Neutrophil (primary cell): Measurements from ENCODE around the gene HNF1A.
A peak's percentile ranks its signal among the peaks of the same experiment; 100 is the strongest.

Experiments
- H3K27ac ChIP-seq: fragments of 200-600 bp; sonication (generic); 2 replicates; pipeline ENCODE4 v1.5.1; 2016; ENCODE audit warnings: mild to moderate bottlenecking, moderate library complexity
- H3K27me3 ChIP-seq: fragments of 200-600 bp; sonication (generic); 2 replicates; pipeline ENCODE4 v1.6.0; 2016; ENCODE audit warnings: mild to moderate bottlenecking
- H3K36me3 ChIP-seq: fragments of 200-600 bp; sonication (generic); 2 replicates; pipeline ENCODE4 v1.5.1; 2017
- H3K4me1 ChIP-seq, 2 experiments: fragments of 200-600 bp in 1 of 2; sonication (generic) in 1 of 2; 1 replicate in 1 of 2; 2 replicates in 1 of 2; pipeline versions ENCODE4 v1.5.1 to v1.6.1; 2013 to 2016; ENCODE audit warnings: low read depth in 1 of 2, low read length in 1 of 2, mild to moderate bottlenecking in 1 of 2, moderate library complexity in 1 of 2; ENCODE audit not compliant: control insufficient read depth in 1 of 2, insufficient read depth in 1 of 2
- H3K4me3 ChIP-seq, 2 experiments: fragments of 200-600 bp in 1 of 2; sonication (generic) in 1 of 2; 1 replicate in 1 of 2; 2 replicates in 1 of 2; pipeline ENCODE4 v1.5.1; 2013 to 2016; ENCODE audit warnings: low read depth in 1 of 2, low read length in 1 of 2, mild to moderate bottlenecking in 1 of 2, moderate library complexity in 1 of 2
- H3K9me3 ChIP-seq: fragments of 200-600 bp; sonication (generic); 2 replicates; pipeline ENCODE4 v1.5.1; 2016
- CTCF ChIP-seq: fragments of 200-600 bp; sonication (generic); IDR thresholded peaks from 2 replicates; pipeline ENCODE4 v1.5.1; 2016; ENCODE audit warnings: antibody characterized with exemption

HNF1A gene

GRCh38 chr12:121001060-121001459 lies 22.7 kb downstream of the HNF1A start:
- no peak overlapping the region for H3K4me3 ChIP-seq
- H3K4me1 ChIP-seq = no peaks in the 10 kb centered on the region
- H3K27ac ChIP-seq = no peak overlapping the region
- no peaks in the 10 kb centered on the region for H3K27me3 ChIP-seq
- H3K9me3 ChIP-seq = no peaks in the 10 kb centered on the region
- TF ChIP-seq CTCF = no peak
- H3K36me3 ChIP-seq = peaks cover 27% of the 10 kb centered on the region

DNA sequence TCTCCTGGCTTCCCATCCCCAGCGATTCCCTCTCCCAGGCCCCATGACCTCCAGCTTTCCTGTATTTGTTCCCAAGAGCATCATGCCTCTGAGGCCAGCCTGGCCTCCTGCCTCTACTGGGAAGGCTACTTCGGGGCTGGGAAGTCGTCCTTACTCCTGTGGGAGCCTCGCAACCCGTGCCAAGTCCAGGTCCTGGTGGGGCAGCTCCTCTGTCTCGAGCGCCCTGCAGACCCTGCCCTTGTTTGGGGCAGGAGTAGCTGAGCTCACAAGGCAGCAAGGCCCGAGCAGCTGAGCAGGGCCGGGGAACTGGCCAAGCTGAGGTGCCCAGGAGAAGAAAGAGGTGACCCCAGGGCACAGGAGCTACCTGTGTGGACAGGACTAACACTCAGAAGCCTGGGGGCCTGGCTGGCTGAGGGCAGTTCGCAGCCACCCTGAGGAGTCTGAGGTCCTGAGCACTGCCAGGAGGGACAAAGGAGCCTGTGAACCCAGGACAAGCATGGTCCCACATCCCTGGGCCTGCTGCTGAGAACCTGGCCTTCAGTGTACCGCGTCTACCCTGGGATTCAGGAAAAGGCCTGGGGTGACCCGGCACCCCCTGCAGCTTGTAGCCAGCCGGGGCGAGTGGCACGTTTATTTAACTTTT lies 23.6 kb downstream of the HNF1A start:
- TF ChIP-seq CTCF = no peak
- H3K9me3 ChIP-seq = no peaks in the 10 kb centered on the region
- no peak overlapping the region for H3K4me3 ChIP-seq
- H3K4me1 ChIP-seq = no peaks in the 10 kb centered on the region
- H3K27me3 ChIP-seq = no peaks in the 10 kb centered on the region
- H3K27ac ChIP-seq = no peak overlapping the region
- peaks cover 27% of the 10 kb centered on the region for H3K36me3 ChIP-seq

DNA sequence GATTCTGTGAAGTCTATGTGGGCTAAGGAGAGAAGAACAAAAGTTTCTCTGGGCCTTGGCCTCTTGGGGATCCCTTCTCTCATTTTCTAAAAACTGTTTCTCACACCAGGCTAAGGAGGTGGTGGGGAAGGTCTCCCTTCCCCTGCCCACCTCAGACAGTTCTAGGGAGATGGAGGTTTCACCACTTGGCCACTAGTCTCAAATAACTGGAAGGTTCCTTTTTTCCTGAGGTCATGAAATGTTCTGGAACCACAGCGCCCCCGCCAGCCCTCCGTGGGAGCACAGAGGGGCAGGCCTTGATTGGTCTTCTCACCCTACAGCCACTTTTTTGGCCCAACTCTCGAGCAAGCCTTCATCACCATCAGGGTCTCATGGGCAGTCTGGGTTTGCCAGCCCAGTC lies 25.3 kb downstream of the HNF1A start:
- no peak overlapping the region for H3K4me3 ChIP-seq
- no peaks in the 10 kb centered on the region for H3K9me3 ChIP-seq
- H3K27ac ChIP-seq = no peak overlapping the region
- no peak for TF ChIP-seq CTCF
- no peaks in the 10 kb centered on the region for H3K27me3 ChIP-seq
- no peaks in the 10 kb centered on the region for H3K4me1 ChIP-seq
- peaks cover 39% of the 10 kb centered on the region for H3K36me3 ChIP-seq

GRCh38 chr12:121004253-121004815 lies 26.0 kb downstream of the HNF1A start:
- no peaks in the 10 kb centered on the region for H3K9me3 ChIP-seq
- no peaks in the 10 kb centered on the region for H3K4me1 ChIP-seq
- no peak overlapping the region for H3K27ac ChIP-seq
- TF ChIP-seq CTCF = no peak
- no peak overlapping the region for H3K4me3 ChIP-seq
- H3K27me3 ChIP-seq = no peaks in the 10 kb centered on the region
- H3K36me3 ChIP-seq = peaks cover 44% of the 10 kb centered on the region

DNA sequence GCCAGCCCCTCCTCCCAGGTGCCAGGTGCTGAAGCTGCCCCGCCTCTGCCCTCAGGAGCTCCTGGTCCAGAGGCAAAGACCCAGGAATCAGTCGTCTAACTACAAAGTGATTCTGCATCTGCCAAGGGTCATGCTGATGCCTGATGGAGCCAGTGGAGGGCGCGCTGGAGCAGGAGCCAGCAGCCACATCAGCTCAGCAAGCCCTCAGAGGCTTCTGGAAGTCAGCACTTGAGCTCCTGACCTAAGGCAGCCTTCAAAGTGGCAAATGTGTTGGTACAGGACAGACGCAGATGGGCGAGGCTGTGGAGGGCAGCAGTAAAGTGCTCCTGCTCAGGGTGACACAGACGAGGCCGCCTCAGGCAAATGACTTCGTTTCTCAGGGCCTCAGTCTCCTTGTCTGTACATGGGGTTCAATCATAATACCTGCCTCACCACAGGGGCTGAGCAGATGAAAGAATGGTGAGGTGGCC lies 27.0 kb downstream of the HNF1A start:
- peaks cover 53% of the 10 kb centered on the region for H3K36me3 ChIP-seq
- no peak overlapping the region for H3K27ac ChIP-seq
- H3K4me3 ChIP-seq = no peak overlapping the region
- H3K9me3 ChIP-seq = no peaks in the 10 kb centered on the region
- no peaks in the 10 kb centered on the region for H3K27me3 ChIP-seq
- no peaks in the 10 kb centered on the region for H3K4me1 ChIP-seq
- peak; percentile 43 for TF ChIP-seq CTCF
